Measurements from ENCODE around the gene ATL2. TPM values are rescaled to one million over a fixed set of nuclear protein-coding genes. Genes with fewer than 3 reads are reported as not detected.
A peak's percentile ranks its signal among the peaks of the same experiment; 100 is the strongest.

The ATL2 gene
- total RNA-seq, 2 donors from 2014 or later: 70.9 to 88.7 TPM

GRCh38 chr2:38274286-38275276 is 102.5 kb downstream of the ATL2 start:
- no peaks in the 10 kb centered on the region for H3K9me3 ChIP-seq
- no peak overlapping the region for H3K4me3 ChIP-seq
- H3K27ac ChIP-seq: no peak overlapping the region
- H3K36me3 ChIP-seq: no peaks in the 10 kb centered on the region
- TF ChIP-seq POLR2A (IDR thresholded peaks at IDR 0.05): no peak
- peak; percentile 48 to 90 (median 78) for TF ChIP-seq CTCF (IDR thresholded peaks at IDR 0.05)
- peak; percentile 58 for TF ChIP-seq POLR2AphosphoS5 (IDR thresholded peaks at IDR 0.05)
- WGBS: 48% methylated on average over 7 of the region's 7 CpGs
- no peaks in the 10 kb centered on the region for H3K4me1 ChIP-seq (replicated peaks)
- intact Hi-C loops (cut with DNase I): loop anchor here (2.0 to 10.0 kb wide), 3 partner anchors 198 to 880 kb away; partner anchors contain the start of gene CYP1B1
- peak; percentile 68 for DNase-seq (ENCODE audit: low spot score)
- H3K27me3 ChIP-seq (replicated peaks; ENCODE audit: insufficient read depth): no peaks in the 10 kb centered on the region

GRCh38 chr2:38271697-38272096 is 105.4 kb downstream of the ATL2 start:
- TF ChIP-seq CTCF (IDR thresholded peaks at IDR 0.05): no peak

GRCh38 chr2:38269421-38269820 is 107.7 kb downstream of the ATL2 start:
- 100% methylated on average over 1 of the region's 1 CpG for WGBS
- no peaks in the 10 kb centered on the region for H3K36me3 ChIP-seq
- H3K27ac ChIP-seq: peak overlapping the region in 1 of 2 donors; percentile 6
- TF ChIP-seq POLR2A (IDR thresholded peaks at IDR 0.05) (no peak), POLR2AphosphoS5 (IDR thresholded peaks at IDR 0.05) (no peak), CTCF (IDR thresholded peaks at IDR 0.05) (no peak)
- no peaks in the 10 kb centered on the region for H3K4me1 ChIP-seq (replicated peaks)
- H3K9me3 ChIP-seq: no peaks in the 10 kb centered on the region
- H3K27me3 ChIP-seq (replicated peaks; ENCODE audit: insufficient read depth): no peaks in the 10 kb centered on the region
- DNase-seq (ENCODE audit: low spot score): no peak
- intact Hi-C loops (cut with DNase I): no loop called here
- no peak overlapping the region for H3K4me3 ChIP-seq

More at GRCh38 chr2:38271697-38272096, 105.4 kb downstream of the ATL2 start:
- no peaks in the 10 kb centered on the region for H3K27me3 ChIP-seq (replicated peaks; ENCODE audit: insufficient read depth)
- H3K4me1 ChIP-seq (replicated peaks): no peaks in the 10 kb centered on the region
- no peak overlapping the region for H3K4me3 ChIP-seq
- no peaks in the 10 kb centered on the region for H3K36me3 ChIP-seq
- intact Hi-C loops (cut with DNase I): loop anchor here (10.0 kb wide), 1 partner anchor 877 kb away; no protein-coding TSS in a partner anchor
- no peak overlapping the region for H3K27ac ChIP-seq
- no peak for DNase-seq (ENCODE audit: low spot score)
- H3K9me3 ChIP-seq: no peaks in the 10 kb centered on the region
- WGBS: 92% methylated on average over 3 of the region's 3 CpGs

- WGBS: 74% methylated on average over 3 of the region's 3 CpGs
- intact Hi-C loops (cut with DNase I): no loop called here
- no peak for TF ChIP-seq CTCF (IDR thresholded peaks at IDR 0.05)
Observed at GRCh38 chr2:38268691-38269327, 108.3 kb downstream of the ATL2 start.

More at GRCh38 chr2:38268691-38269327, 108.3 kb downstream of the ATL2 start:
- H3K4me1 ChIP-seq (replicated peaks): no peaks in the 10 kb centered on the region
- no peak overlapping the region for H3K4me3 ChIP-seq
- no peaks in the 10 kb centered on the region for H3K27me3 ChIP-seq (replicated peaks; ENCODE audit: insufficient read depth)
- no peaks in the 10 kb centered on the region for H3K36me3 ChIP-seq
- no peaks in the 10 kb centered on the region for H3K9me3 ChIP-seq
- H3K27ac ChIP-seq: peak overlapping the region; percentile 23 to 29
- DNase-seq (ENCODE audit: low spot score): no peak

Measured in prostate gland (tissue), 2 donors.